K562 (cell line): Measurements from ENCODE around the gene TAF11L12. TPM values are rescaled to one million over a fixed set of nuclear protein-coding genes. Genes with fewer than 3 reads are reported as not detected.

Source experiments
- ATAC-seq: fragments of 200-7000 bp; cut with Tn5 transposase; 3 replicates; pipeline ENCODE4 v1.9.1; 2020; ENCODE audit warnings: moderate library complexity
- BruUV-seq: library from RNA; stranded (reverse); fragments of 400-500 nt; replicated peaks from 2 replicates; lab custom pipeline; 2021; lab: Mats Ljungman, UMichigan
- CTCF ChIA-PET: fragments of 300-600 bp; formaldehyde crosslinking; extraction: SDS; loops from one replicate; lab custom pipeline; 2021; ENCODE audit warnings: low intra/inter-chr PET ratio; lab: Yijun Ruan, JAX
- POLR2A ChIA-PET: fragments of 300-600, 350-650 bp; sonication (Branson Sonifier 250); formaldehyde crosslinking; extraction: SDS; loops from one replicate; lab custom pipeline; 2021; ENCODE audit warnings: antibody characterized with exemption, inconsistent platforms; lab: Yijun Ruan, JAX
- DNase-seq, 4 experiments: peaks; one replicate each; pipeline versions ENCODE4 v3.0.0 to v3.0.0-alpha.2; 2011 to 2018; ENCODE audit warnings: low spot score in 3 of 4, mixed read lengths in 3 of 4; ENCODE audit errors: extremely low read depth in 1 of 4
- FAIRE-seq: peaks from 2 replicates; lab custom pipeline; 2011; peaks lifted over from hg19 to GRCh38; lab: Jason Lieb, UNC
- H2AFZ ChIP-seq: 2 replicates; pipeline ENCODE4 v1.6.0; 2011; ENCODE audit warnings: low read depth, low read length, control low read depth, inconsistent platforms
- H3K27ac ChIP-seq: fragments of 200-600 bp; 3 replicates; pipeline ENCODE4 v1.8.0; 2011; ENCODE audit warnings: low read depth, mild to moderate bottlenecking, control low read depth, inconsistent platforms, low read length, moderate library complexity, mixed read lengths; ENCODE audit errors: extremely low read depth
- H3K27me3 ChIP-seq, 2 experiments: fragments of 300-600 bp in 1 of 2; 2 replicates in 1 of 2; 3 replicates in 1 of 2; pipeline versions ENCODE4 v1.6.0 to v1.8.0; 2011; ENCODE audit warnings: inconsistent platforms in 2 of 2, low read length in 2 of 2, mild to moderate bottlenecking in 1 of 2, mixed read lengths in 1 of 2, moderate library complexity in 1 of 2; ENCODE audit not compliant: control insufficient read depth in 2 of 2, insufficient read depth in 2 of 2
- H3K36me3 ChIP-seq: fragments of 300-600 bp; 3 replicates; pipeline ENCODE4 v1.8.0; 2011; ENCODE audit warnings: mild to moderate bottlenecking, low read length, inconsistent platforms; ENCODE audit not compliant: control insufficient read depth, insufficient read depth
- H3K4me1 ChIP-seq, 2 experiments: fragments of 200-600 bp in 1 of 2; replicated peaks in 1 of 2; 2 replicates in 1 of 2; 3 replicates in 1 of 2; pipeline versions ENCODE4 v1.5.1 to v1.8.0; 2011; ENCODE audit warnings: inconsistent platforms in 2 of 2, low read length in 2 of 2, mild to moderate bottlenecking in 1 of 2, mixed read lengths in 1 of 2, moderate library complexity in 1 of 2; ENCODE audit not compliant: control insufficient read depth in 2 of 2, insufficient read depth in 2 of 2
- H3K4me2 ChIP-seq: 2 replicates; pipeline ENCODE4 v1.6.1; 2011; ENCODE audit warnings: low read length, control low read depth, inconsistent platforms, mixed read lengths; ENCODE audit not compliant: insufficient read depth
- H3K4me3 ChIP-seq: fragments of 200-600 bp; sonication (generic), shearing (Covaris generic); 2 replicates; pipeline ENCODE4 v1.5.1; 2016; ENCODE audit warnings: control low read depth, inconsistent platforms
- H3K79me2 ChIP-seq: fragments of 200-600 bp; 3 replicates; pipeline ENCODE4 v1.8.0; 2011; ENCODE audit warnings: low read length, inconsistent platforms; ENCODE audit not compliant: control insufficient read depth, insufficient read depth
- H3K9ac ChIP-seq, 2 experiments: 2 replicates each; pipeline versions ENCODE4 v1.6.0 to v1.6.1; 2011; ENCODE audit warnings: low read depth in 2 of 2, low read length in 2 of 2, control low read depth in 1 of 2, inconsistent platforms in 1 of 2, mild to moderate bottlenecking in 1 of 2, mixed read lengths in 1 of 2; ENCODE audit not compliant: insufficient read depth in 1 of 2
- H3K9me1 ChIP-seq: one replicate; pipeline ENCODE4 v1.6.0; 2011; ENCODE audit warnings: inconsistent platforms, mild to moderate bottlenecking, low read length, moderate library complexity; ENCODE audit not compliant: control insufficient read depth, insufficient read depth
- H3K9me3 ChIP-seq: replicated peaks from 2 replicates; pipeline ENCODE4 v1.5.1; 2011; ENCODE audit warnings: low read depth, low read length, inconsistent platforms; ENCODE audit not compliant: control insufficient read depth, insufficient read depth
- H4K20me1 ChIP-seq: replicated peaks from 2 replicates; pipeline ENCODE4 v1.6.1; 2011; ENCODE audit warnings: low read length, inconsistent platforms, mixed read lengths; ENCODE audit not compliant: control insufficient read depth, insufficient read depth
- FOSL1 ChIP-seq: fragments of 200-800 bp; sonication (Bioruptor generic); conservative IDR thresholded peaks from 2 replicates; pipeline ENCODE4 v1.6.1; 2016; ENCODE audit warnings: missing genetic modification characterization, missing compliant biosample characterization
- FOXK1 ChIP-seq: sonication (generic); formaldehyde crosslinking; IDR thresholded peaks from 2 replicates; pipeline ENCODE4 v1.8.0; 2022; ENCODE audit warnings: missing genetic modification reagents, mild to moderate bottlenecking, borderline replicate concordance
- HEY1 ChIP-seq: fragments of 250-450 bp; sonication (Bioruptor Pico); IDR thresholded peaks from 2 replicates; pipeline ENCODE4 v1.5.0; 2020; ENCODE audit warnings: mild to moderate bottlenecking, moderate library complexity, borderline replicate concordance
- KLF6 ChIP-seq: fragments of 250-450 bp; sonication (Bioruptor Pico); IDR thresholded peaks from 2 replicates; pipeline ENCODE4 v1.4.0; 2020; ENCODE audit warnings: mild to moderate bottlenecking, moderate library complexity, borderline replicate concordance
- LEF1 ChIP-seq: fragments of 450-650 bp; IDR thresholded peaks from 2 replicates; pipeline ENCODE4 v1.6.1; 2016; ENCODE audit warnings: mild to moderate bottlenecking
- NFIC ChIP-seq: fragments of 450-650 bp; IDR thresholded peaks from 2 replicates; pipeline ENCODE4 v1.6.1; 2017; ENCODE audit warnings: mild to moderate bottlenecking, inconsistent platforms
- PHF20 ChIP-seq: fragments of 450-650 bp; IDR thresholded peaks from 2 replicates; pipeline ENCODE4 v1.6.1; 2018; ENCODE audit not compliant: partially characterized antibody
- YY1 ChIP-seq, 3 experiments: IDR thresholded peaks; 2 replicates each; pipeline ENCODE4 v1.6.1; 2011; ENCODE audit warnings: low read length in 2 of 3, mild to moderate bottlenecking in 2 of 3, moderate library complexity in 2 of 3, borderline replicate concordance in 1 of 3, control low read depth in 1 of 3, low read depth in 1 of 3; ENCODE audit not compliant: insufficient read depth in 3 of 3, insufficient replicate concordance in 2 of 3, control insufficient read depth in 1 of 3, insufficient read length in 1 of 3; ENCODE audit errors: extremely low read depth in 1 of 3
- ZNF699 ChIP-seq: fragments of 250-450 bp; sonication (Bioruptor Pico); IDR thresholded peaks from 2 replicates; pipeline ENCODE4 v1.8.0; 2021; ENCODE audit warnings: mild to moderate bottlenecking, moderate library complexity; ENCODE audit not compliant: insufficient replicate concordance
- WGBS: fragments of 100-300 bp; shearing (Covaris generic); methylation state at CpG from one replicate; pipeline ENCODE4 v1.1.6; 2016; ENCODE audit warnings: low coverage, mixed read lengths; ENCODE audit not compliant: insufficient coverage; ENCODE audit errors: missing lambda C conversion rate; 5-methylcytosine and 5-hydroxymethylcytosine counted together
- in situ Hi-C: fragments of 300-500 bp; cut with MboI; formaldehyde crosslinking; loops from 4 replicates; pipeline ENCODE4 v1.15.0; 2018; ENCODE audit warnings: inconsistent platforms, mixed read lengths
- intact Hi-C: fragments of 100-400 bp; cut with micrococcal nuclease; formaldehyde crosslinking; loops from 2 replicates; pipeline ENCODE4 v1.14.2; 2022
- polyA plus RNA-seq, 8 experiments: library from polyadenylated mRNA; depleted of rRNA in 4 of 8; stranded (reverse) in 5 of 8; unstranded in 3 of 8; fragments of >200 nt; fragmentation: Nextera tagmentation in 2 of 8; fragmentation: Illumina TruSeq in 1 of 8; extraction: Ambion mirVana in 2 of 8; extraction: Trizol in 1 of 8; gene quantifications; 2 replicates each; pipeline versions ENCODE4 v1.2.1 to v1.2.3, GENCODE V29; 2011 to 2014; ENCODE audit warnings: inconsistent platforms in 1 of 8, missing spikeins in 1 of 8
- total RNA-seq, 7 experiments: library from RNA; depleted of rRNA in 6 of 7; stranded (reverse); fragments of >200 nt in 6 of 7; fragmentation: Illumina TruSeq in 2 of 7; extraction: Trizol in 2 of 7; gene quantifications; 2 replicates each; pipeline versions ENCODE4 v1.2.1 to v1.2.3, GENCODE V29; 2011 to 2021; ENCODE audit warnings: low replicate concordance in 1 of 7
- TF ChIP-seq, protein P1 (sequence below), 3 experiments: IDR thresholded peaks in 2 of 3; conservative IDR thresholded peaks in 1 of 3; 2 replicates each; pipeline ENCODE4 v1.5.1; 2011 to 2012; ENCODE audit warnings: low read length in 3 of 3, mild to moderate bottlenecking in 3 of 3, control low read depth in 2 of 3, improper control_type of control experiment in 1 of 3, inconsistent platforms in 1 of 3, low read depth in 1 of 3, mixed read lengths in 1 of 3, moderate library complexity in 1 of 3; ENCODE audit not compliant: insufficient read depth in 2 of 3
- TF ChIP-seq, protein P2 (sequence below): sonication (generic); formaldehyde crosslinking; IDR thresholded peaks from 2 replicates; pipeline ENCODE4 v1.4.0; 2020; ENCODE audit warnings: mild to moderate bottlenecking, missing genetic modification reagents
- TF ChIP-seq, protein P3 (sequence below): fragments of 450-650 bp; formaldehyde crosslinking; IDR thresholded peaks from 2 replicates; pipeline ENCODE4 v1.4.0; 2020; ENCODE audit warnings: mild to moderate bottlenecking
- TF ChIP-seq, protein P4 (sequence below): IDR thresholded peaks from 2 replicates; pipeline ENCODE4 v1.6.1; 2011; ENCODE audit warnings: borderline replicate concordance, low read depth, mild to moderate bottlenecking, moderate library complexity, low read length; ENCODE audit not compliant: insufficient read depth, poor library complexity, severe bottlenecking

The TAF11L12 gene
- total and polyA plus RNA-seq, 9 of the 15 experiments (the other 6 are each of a cell fraction or from before 2014, with no cell fraction given): not detected

DNA sequence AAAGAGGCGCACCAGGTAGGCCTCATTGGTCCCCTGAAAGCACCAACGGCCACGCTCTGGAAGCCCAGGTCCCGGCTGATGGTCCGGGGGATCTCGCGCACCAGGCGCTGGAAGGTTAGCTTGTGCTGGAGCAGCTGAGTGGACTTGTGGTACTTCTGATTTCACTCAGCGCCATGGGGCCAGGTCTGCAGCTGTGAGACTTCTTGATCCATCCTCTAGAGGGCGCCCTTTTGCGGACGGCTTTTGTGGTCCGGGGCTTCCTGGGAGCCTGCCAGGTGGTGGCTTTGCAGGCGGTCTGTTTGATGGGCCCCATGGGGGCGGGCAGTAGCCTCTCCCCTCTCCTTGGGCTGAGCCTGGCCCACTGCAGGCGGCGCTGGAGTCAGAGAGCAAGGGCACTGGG lies 10.4 kb downstream of the TAF11L12 start:
- TF ChIP-seq FOSL1 (tag) (no peak), LEF1 (no peak), PHF20 (no peak), FOXK1 (CRISPR knock-in tag) (no peak), YY1 (IDR thresholded peaks at IDR 0.05; ENCODE audit: borderline replicate concordance in 1 of 3, control insufficient read depth in 1 of 3, extremely low read depth in 1 of 3, insufficient read depth in 3 of 3, insufficient read length in 1 of 3, insufficient replicate concordance in 2 of 3, low read depth in 1 of 3, low read length in 2 of 3) (no peak), ZNF699 (CRISPR knock-in tag) (no peak), NFIC (peak; percentile 25), HEY1 (CRISPR knock-in tag) (no peak), KLF6 (CRISPR knock-in tag) (no peak)
- TF ChIP-seq, protein P1, sequence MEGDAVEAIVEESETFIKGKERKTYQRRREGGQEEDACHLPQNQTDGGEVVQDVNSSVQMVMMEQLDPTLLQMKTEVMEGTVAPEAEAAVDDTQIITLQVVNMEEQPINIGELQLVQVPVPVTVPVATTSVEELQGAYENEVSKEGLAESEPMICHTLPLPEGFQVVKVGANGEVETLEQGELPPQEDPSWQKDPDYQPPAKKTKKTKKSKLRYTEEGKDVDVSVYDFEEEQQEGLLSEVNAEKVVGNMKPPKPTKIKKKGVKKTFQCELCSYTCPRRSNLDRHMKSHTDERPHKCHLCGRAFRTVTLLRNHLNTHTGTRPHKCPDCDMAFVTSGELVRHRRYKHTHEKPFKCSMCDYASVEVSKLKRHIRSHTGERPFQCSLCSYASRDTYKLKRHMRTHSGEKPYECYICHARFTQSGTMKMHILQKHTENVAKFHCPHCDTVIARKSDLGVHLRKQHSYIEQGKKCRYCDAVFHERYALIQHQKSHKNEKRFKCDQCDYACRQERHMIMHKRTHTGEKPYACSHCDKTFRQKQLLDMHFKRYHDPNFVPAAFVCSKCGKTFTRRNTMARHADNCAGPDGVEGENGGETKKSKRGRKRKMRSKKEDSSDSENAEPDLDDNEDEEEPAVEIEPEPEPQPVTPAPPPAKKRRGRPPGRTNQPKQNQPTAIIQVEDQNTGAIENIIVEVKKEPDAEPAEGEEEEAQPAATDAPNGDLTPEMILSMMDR (IDR thresholded peaks at IDR 0.05 in 2 of 3, conservative IDR thresholded peaks at IDR 0.05 in 1 of 3; ENCODE audit: insufficient read depth in 2 of 3, low read depth in 1 of 3, low read length in 3 of 3): peak; percentile 34 to 70 (median 49)
- TF ChIP-seq, protein P2, sequence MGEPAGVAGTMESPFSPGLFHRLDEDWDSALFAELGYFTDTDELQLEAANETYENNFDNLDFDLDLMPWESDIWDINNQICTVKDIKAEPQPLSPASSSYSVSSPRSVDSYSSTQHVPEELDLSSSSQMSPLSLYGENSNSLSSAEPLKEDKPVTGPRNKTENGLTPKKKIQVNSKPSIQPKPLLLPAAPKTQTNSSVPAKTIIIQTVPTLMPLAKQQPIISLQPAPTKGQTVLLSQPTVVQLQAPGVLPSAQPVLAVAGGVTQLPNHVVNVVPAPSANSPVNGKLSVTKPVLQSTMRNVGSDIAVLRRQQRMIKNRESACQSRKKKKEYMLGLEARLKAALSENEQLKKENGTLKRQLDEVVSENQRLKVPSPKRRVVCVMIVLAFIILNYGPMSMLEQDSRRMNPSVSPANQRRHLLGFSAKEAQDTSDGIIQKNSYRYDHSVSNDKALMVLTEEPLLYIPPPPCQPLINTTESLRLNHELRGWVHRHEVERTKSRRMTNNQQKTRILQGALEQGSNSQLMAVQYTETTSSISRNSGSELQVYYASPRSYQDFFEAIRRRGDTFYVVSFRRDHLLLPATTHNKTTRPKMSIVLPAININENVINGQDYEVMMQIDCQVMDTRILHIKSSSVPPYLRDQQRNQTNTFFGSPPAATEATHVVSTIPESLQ (CRISPR knock-in tag): no peak
- TF ChIP-seq, protein P3, sequence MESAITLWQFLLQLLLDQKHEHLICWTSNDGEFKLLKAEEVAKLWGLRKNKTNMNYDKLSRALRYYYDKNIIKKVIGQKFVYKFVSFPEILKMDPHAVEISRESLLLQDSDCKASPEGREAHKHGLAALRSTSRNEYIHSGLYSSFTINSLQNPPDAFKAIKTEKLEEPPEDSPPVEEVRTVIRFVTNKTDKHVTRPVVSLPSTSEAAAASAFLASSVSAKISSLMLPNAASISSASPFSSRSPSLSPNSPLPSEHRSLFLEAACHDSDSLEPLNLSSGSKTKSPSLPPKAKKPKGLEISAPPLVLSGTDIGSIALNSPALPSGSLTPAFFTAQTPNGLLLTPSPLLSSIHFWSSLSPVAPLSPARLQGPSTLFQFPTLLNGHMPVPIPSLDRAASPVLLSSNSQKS (CRISPR knock-in tag): no peak
- TF ChIP-seq, protein P4, sequence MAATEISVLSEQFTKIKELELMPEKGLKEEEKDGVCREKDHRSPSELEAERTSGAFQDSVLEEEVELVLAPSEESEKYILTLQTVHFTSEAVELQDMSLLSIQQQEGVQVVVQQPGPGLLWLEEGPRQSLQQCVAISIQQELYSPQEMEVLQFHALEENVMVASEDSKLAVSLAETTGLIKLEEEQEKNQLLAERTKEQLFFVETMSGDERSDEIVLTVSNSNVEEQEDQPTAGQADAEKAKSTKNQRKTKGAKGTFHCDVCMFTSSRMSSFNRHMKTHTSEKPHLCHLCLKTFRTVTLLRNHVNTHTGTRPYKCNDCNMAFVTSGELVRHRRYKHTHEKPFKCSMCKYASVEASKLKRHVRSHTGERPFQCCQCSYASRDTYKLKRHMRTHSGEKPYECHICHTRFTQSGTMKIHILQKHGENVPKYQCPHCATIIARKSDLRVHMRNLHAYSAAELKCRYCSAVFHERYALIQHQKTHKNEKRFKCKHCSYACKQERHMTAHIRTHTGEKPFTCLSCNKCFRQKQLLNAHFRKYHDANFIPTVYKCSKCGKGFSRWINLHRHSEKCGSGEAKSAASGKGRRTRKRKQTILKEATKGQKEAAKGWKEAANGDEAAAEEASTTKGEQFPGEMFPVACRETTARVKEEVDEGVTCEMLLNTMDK: peak; percentile 65
- peaks cover 0 to 4% of the 10 kb centered on the region in 2 experiments; a peak in 1 of 5 replicates for H3K4me1 ChIP-seq
- WGBS: 6% methylated on average over 17 of the region's 17 CpGs
- H4K20me1 ChIP-seq: no peaks in the 10 kb centered on the region
- H3K36me3 ChIP-seq: no peaks in the 10 kb centered on the region
- H3K9ac ChIP-seq: no peak overlapping the region
- H3K4me3 ChIP-seq: no peak overlapping the region
- no peaks in the 10 kb centered on the region for H3K9me1 ChIP-seq
- no peak overlapping the region for H3K4me2 ChIP-seq
- no peaks in the 10 kb centered on the region for H3K27me3 ChIP-seq
- no TSS peak for BruUV-seq
- no peaks in the 10 kb centered on the region for H3K9me3 ChIP-seq
- peak; percentile 84 for ATAC-seq
- POLR2A ChIA-PET: no interaction called here
- H2AFZ ChIP-seq: no peak overlapping the region
- peak; percentile 32 to 62 (median 55) for DNase-seq
- CTCF ChIA-PET: no interaction called here
- in situ Hi-C loops: no loop called here
- no peak for FAIRE-seq
- H3K79me2 ChIP-seq: no peaks in the 10 kb centered on the region
- intact Hi-C loops: no loop called here
- H3K27ac ChIP-seq: no peak overlapping the region
